GM21723 (cell line): Measurements from ENCODE around the gene MAD2L2.
A peak's percentile ranks its signal among the peaks of the same experiment; 100 is the strongest.
"Not testable (repeated sequence)": the region's sequence is repeated elsewhere in the genome, so short reads cannot be mapped to it uniquely, and the experiment has no call there.

Experiments
- ATAC-seq: cut with Tn5 transposase; IDR thresholded peaks from one replicate; pipeline ENCODE4 v1.9.1; 2021; ENCODE audit warnings: mild to moderate bottlenecking, moderate library complexity; ENCODE audit not compliant: unreplicated experiment

The MAD2L2 gene

GRCh38 chr1:11654137-11654938 is 26.6 kb downstream of the MAD2L2 start, which contains the start of the genes FBXO2 and FBXO44:
Gene FBXO2, minus strand, starts transcription at chr1:11654429. Its CDS starts 89 bp downstream, at chr1:11654340.
Gene FBXO44, plus strand, starts transcription at chr1:11654877. Its CDS starts 959 bp downstream, at chr1:11655836.
- peak; percentile 75 for ATAC-seq

GRCh38 chr1:11653861-11654136 is 27.1 kb downstream of the MAD2L2 start:
- no peak for ATAC-seq

- ATAC-seq: no peak
These were observed 27.7 kb downstream of the MAD2L2 start for GRCh38 chr1:11653101-11653860.

- ATAC-seq: no peak
These were observed 28.7 kb downstream of the MAD2L2 start for GRCh38 chr1:11652203-11652780.

GRCh38 chr1:11651017-11651416 is 29.9 kb downstream of the MAD2L2 start:
- no peak for ATAC-seq

- no peak for ATAC-seq
These were observed 30.5 kb downstream of the MAD2L2 start for GRCh38 chr1:11650331-11650991.

- no peak for ATAC-seq
These were observed 31.2 kb downstream of the MAD2L2 start for GRCh38 chr1:11649624-11650330.

GRCh38 chr1:11649237-11649623 is 31.7 kb downstream of the MAD2L2 start:
- ATAC-seq: no peak

GRCh38 chr1:11648732-11649158 is 32.2 kb downstream of the MAD2L2 start:
- no peak for ATAC-seq

GRCh38 chr1:11648039-11648438 is 32.9 kb downstream of the MAD2L2 start:
- no peak for ATAC-seq

GRCh38 chr1:11647333-11647732 is 33.6 kb downstream of the MAD2L2 start:
- no peak for ATAC-seq

GRCh38 chr1:11646317-11646716 is 34.6 kb downstream of the MAD2L2 start:
- ATAC-seq: no peak

- ATAC-seq: no peak
These were observed 35.2 kb downstream of the MAD2L2 start for GRCh38 chr1:11645670-11646265.

- ATAC-seq: no peak
These were observed 35.7 kb downstream of the MAD2L2 start for GRCh38 chr1:11645270-11645669.

GRCh38 chr1:11643782-11644181 is 37.2 kb downstream of the MAD2L2 start:
- no peak for ATAC-seq

GRCh38 chr1:11642418-11643017 is 38.4 kb downstream of the MAD2L2 start:
- ATAC-seq: not testable (repeated sequence)

GRCh38 chr1:11641776-11642305 is 39.1 kb downstream of the MAD2L2 start:
- ATAC-seq: no peak

GRCh38 chr1:11640944-11641343 is 40.0 kb downstream of the MAD2L2 start:
- no peak for ATAC-seq

- ATAC-seq: no peak
These were observed 40.8 kb downstream of the MAD2L2 start for GRCh38 chr1:11640101-11640500.

GRCh38 chr1:11639372-11639771 is 41.6 kb downstream of the MAD2L2 start:
- no peak for ATAC-seq
